NOMO-1 treated with dmso at 0.1 percent for 144 hours (cell line): ENCODE measurements around the gene STUB1.

Experiments used
- DNase-seq: peaks from one replicate; lab custom pipeline; 2025; ENCODE audit not compliant: unreplicated experiment; lab: John Stamatoyannopoulos, UW

Gene STUB1

GRCh38 chr16:643050-643368 is 37.2 kb upstream of the STUB1 start:
- no peak for DNase-seq

- no peak for DNase-seq
Measured at GRCh38 chr16:644556-644955, 35.7 kb upstream of the STUB1 start.

- no peak for DNase-seq
Measured at GRCh38 chr16:645852-646678, 34.1 kb upstream of the STUB1 start.

- DNase-seq: no peak
Measured at GRCh38 chr16:646679-647172, 33.5 kb upstream of the STUB1 start.

- DNase-seq: no peak
Measured at GRCh38 chr16:647173-647902, 32.9 kb upstream of the STUB1 start.

GRCh38 chr16:648071-648780 is 32.0 kb upstream of the STUB1 start:
- DNase-seq: peak; percentile 8

- peak; percentile 90 for DNase-seq
Measured at GRCh38 chr16:648781-649589, 31.2 kb upstream of the STUB1 start, which contains the start of gene WDR90. TSS of gene WDR90 (plus strand) at chr16:649365. CDS start at chr16:649417, 52 bp downstream.

GRCh38 chr16:649631-650030 is 30.6 kb upstream of the STUB1 start:
- DNase-seq: no peak

- no peak for DNase-seq
Measured at GRCh38 chr16:651844-652243, 28.4 kb upstream of the STUB1 start.

- no peak for DNase-seq
Measured at GRCh38 chr16:652454-653305, 27.5 kb upstream of the STUB1 start.

GRCh38 chr16:654034-654433 is 26.2 kb upstream of the STUB1 start:
- no peak for DNase-seq

GRCh38 chr16:657487-657886 is 22.7 kb upstream of the STUB1 start:
- no peak for DNase-seq

GRCh38 chr16:658679-659571 is 21.3 kb upstream of the STUB1 start:
- no peak for DNase-seq

GRCh38 chr16:659618-660017 is 20.6 kb upstream of the STUB1 start:
- DNase-seq: no peak

GRCh38 chr16:660132-660458 is 20.1 kb upstream of the STUB1 start:
- no peak for DNase-seq

- DNase-seq: peak; percentile 88
Measured at GRCh38 chr16:660459-661183, 19.6 kb upstream of the STUB1 start.

GRCh38 chr16:661184-661821 is 18.9 kb upstream of the STUB1 start:
- DNase-seq: no peak

- no peak for DNase-seq
Measured at GRCh38 chr16:662095-662494, 18.1 kb upstream of the STUB1 start.
